Stimulated activated CD4-positive, alpha-beta T cell treated with anti-CD3 and anti-CD28 coated beads, Interleukin-1b, Interleukin-23, amount 100 ng/mL, for 24 hours (primary cell): Measurements from ENCODE around the gene EML6.
"Not testable (repeated sequence)": the region's sequence is repeated elsewhere in the genome, so short reads cannot be mapped to it uniquely, and the experiment has no call there.

Experiments
- DNase-seq, 4 experiments: peaks; one replicate each; pipeline ENCODE4 v3.0.0-alpha.2; 2020; ENCODE audit warnings: low read depth in 4 of 4, low spot score in 1 of 4

Gene EML6

GRCh38 chr2:54840559-54841468, 117.4 kb downstream of the EML6 start:
- no peak for DNase-seq

DNA sequence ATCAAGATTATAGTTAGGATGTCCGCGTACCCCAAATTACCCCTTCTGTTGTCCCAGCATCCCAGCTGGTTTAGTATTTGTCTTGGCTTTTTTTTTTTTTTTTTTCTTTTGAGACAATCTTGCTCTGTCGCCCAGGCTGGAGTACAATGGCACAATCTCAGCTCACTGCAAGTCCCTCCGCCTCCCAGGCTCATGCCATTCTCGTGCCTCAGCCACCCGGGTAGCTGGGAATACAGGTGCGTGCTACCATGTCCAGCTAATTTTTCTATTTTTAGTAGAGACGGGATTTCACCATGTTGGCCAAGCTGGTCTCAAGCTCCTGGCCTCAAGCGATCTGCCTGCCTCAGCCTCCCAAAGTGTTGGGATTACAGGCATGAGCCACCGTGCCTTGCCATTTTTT, 118.0 kb downstream of the EML6 start:
- not testable (repeated sequence) for DNase-seq

GRCh38 chr2:54845094-54845493, 121.6 kb downstream of the EML6 start:
- DNase-seq = no peak

DNA sequence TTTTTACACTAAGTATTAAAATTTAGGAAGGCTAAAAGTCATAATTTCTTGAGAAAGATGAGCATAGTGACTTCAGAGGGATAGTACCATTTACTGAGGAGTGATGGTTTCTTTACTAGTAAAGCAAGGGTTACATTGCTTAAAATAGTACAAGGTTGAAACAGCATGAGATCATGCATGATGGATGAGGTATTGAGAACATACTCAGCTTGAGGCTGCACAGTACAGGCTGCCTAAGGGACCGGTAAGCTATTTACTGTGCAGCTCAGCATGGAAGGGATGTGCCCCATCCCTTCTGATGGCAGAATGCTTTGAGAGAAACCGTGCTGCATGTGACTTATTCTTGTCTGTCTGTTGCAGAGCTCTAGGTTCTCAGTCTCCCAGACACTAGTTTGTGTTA, 122.1 kb downstream of the EML6 start:
- DNase-seq = no peak

- DNase-seq = no peak
These were observed 127.0 kb downstream of the EML6 start for GRCh38 chr2:54850171-54851122.

DNA sequence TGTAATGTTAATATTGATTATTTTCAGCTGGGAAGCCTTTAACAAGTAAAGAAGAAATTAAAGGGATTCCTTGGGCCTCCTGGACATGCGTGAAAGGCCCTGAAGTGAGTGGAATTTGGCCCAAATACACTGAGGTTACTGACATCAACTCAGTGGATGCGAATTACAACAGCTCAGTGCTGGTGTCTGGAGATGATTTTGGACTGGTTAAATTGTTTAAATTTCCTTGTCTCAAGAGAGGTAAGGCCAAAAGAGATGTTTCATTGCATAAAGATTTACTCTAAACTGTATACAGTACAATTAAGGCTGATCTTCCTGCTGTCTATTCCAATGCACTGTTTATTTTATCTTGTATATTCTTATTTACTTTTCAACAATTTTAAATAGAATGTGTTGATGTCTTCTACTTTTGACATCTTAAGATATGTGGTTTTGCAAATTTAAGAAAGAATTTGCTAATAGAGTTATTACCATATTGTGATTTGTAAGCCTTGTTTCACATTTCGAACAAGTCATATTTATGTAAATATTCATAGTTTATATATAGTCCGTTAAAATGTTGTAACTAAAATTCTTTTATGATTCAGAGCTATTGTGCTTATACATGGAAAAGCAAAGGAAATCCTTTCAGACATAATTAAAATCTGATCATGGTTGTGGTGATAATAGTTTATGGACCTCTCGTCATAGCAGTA, 130.3 kb downstream of the EML6 start:
- no peak for DNase-seq

DNA sequence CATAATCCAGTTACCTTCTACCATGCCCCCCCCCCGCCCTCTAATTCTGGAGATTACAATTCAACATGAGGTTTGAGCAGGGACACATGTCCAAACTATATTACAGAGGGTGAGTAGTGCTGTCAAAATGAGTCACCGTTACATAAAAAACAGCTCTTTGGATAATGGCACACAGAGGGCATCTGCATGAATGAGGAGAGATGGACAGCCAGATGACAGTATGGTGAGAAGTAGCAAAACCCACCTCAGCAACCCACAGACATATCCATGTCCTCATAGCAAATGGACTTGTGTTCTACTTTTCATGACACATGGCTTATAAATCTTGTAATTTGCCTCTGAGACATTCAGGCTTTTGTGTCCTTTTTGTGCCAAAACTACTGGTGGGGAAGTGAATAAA, 132.0 kb downstream of the EML6 start:
- DNase-seq = no peak

DNA sequence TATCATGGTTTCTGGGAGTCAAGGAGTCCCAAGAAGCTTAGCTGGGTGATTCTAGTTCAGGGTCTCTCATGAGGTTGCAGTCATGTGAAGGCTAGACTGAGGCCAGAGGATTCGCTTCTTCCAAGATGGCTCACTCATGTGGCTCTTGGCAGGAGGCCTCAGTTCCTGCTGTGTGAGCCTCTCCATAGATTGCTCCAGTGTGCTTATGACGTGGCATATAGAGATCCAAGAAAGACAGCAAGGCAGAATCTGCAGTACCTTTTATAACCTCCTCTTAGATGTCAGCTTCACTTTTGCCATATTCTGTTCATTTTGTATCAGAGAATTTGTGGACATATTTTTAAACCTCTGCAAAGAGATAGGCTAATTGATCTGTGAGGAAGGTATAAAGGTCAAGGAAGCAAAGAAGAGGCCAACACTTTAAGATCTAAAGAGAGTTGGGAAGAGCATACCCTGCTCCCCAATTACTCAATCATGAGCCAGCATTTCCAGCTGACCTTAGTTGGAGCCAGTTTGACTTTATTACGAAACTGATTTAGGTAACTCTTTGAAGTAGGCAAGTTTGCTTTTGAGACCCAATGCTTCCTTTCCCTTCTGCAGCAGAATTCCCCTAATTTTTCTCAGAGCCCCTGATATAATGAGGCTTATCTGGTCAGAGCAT, 134.7 kb downstream of the EML6 start:
- DNase-seq = no peak

DNA sequence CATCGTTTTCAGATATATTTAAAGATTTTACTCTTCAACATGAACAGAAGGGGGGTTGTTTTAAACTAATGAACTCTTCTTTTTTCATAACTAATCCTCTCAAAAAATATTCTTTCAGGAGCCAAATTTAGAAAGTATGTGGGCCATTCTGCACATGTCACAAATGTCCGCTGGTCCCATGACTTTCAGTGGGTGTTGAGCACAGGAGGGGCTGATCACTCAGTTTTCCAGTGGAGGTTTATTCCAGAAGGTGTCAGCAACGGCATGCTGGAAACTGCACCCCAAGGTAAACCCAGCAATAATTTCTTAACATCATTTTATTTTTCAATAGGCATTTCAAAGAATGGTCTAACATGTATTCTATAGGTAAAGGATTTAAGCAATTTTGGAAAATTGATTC, 136.0 kb downstream of the EML6 start:
- no peak for DNase-seq

DNA sequence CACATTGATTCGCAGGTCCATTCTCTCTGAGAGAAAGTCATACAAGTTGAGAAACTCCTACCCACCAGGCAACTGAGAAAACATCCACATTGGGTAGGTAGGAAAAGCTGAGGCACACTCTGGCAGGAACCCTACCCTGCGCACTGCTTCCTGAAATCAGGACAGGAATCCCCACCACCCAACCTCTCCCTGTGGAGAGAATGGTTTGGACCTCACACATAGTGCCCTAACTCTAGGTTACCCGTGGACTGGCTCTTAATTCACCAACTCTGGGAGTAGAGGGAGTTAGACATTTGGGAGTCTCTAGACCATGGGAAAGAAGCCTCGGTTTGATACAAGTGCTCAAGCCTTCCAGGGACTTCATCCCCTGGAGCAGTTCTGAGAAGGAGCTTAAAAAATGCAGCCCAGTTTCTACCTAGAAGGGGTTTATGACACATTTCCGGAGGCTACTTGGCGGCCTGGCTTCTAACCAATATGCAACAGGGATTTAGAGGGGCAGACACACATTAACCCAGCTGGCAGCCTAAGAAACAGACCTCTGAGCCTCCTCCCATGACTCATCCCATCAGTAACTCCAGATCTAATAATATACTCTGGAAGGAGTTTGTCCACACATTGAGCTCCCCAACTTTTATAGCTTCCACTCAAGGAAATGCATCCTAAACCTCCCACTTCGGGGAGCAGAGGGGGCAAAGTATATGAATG, 136.7 kb downstream of the EML6 start:
- no peak for DNase-seq

DNA sequence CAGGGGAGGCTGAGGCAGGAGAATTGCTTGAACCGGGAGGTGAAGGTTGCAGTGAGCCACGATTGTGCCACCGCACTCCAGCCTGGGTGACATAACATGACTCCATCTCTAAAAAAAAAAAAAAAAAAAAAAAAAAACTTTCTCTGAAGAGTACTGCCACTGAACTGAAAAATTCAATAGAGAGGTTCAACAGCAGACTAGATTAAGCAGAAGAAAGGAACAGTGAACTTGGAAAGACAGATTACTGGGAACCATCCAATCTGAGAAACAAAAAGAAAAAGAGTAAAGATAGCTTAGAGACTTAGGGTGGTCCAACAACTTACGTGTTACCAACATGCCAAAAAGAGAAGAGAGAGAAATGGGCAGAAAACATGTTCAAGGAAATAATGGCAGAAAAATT, 138.8 kb downstream of the EML6 start:
- no peak for DNase-seq

- DNase-seq = no peak
These were observed 139.3 kb downstream of the EML6 start for GRCh38 chr2:54862742-54863141.

DNA sequence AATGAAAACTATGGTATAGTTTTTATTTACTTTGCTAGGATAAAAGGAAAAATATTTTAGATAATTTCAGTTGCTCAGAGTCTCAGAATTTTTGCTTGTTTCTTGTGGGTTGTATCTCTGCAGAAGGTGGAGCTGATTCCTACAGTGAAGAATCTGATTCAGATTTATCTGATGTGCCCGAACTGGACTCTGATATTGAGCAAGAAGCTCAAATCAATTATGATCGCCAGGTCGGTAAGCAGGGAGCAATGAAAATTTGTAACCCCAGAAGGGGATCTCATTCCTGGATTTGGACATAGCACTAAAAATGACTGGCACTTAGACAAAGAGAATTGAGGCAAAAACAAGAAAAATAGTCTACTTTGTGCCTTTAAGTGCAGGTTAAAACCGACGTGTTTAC, 140.2 kb downstream of the EML6 start:
- DNase-seq = no peak

DNA sequence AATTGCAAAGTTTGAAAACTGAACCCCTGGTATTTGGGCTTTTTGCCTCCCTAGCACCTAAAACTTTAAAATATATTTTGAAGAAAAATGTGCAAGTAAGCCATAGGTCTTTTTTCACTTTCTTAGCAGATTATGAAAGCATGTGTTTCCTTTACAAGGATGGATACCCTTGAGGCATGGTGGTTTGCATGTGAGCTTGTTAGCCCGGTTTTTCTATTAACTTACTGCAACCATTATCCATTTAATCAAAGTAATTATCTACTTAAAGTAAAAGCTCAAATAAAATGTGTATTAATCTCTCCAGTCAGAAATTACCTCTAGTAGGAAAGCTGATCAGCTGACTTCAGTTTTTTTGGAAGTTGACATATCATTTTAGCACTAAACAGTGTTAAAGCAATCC, 140.6 kb downstream of the EML6 start:
- DNase-seq = no peak

DNA sequence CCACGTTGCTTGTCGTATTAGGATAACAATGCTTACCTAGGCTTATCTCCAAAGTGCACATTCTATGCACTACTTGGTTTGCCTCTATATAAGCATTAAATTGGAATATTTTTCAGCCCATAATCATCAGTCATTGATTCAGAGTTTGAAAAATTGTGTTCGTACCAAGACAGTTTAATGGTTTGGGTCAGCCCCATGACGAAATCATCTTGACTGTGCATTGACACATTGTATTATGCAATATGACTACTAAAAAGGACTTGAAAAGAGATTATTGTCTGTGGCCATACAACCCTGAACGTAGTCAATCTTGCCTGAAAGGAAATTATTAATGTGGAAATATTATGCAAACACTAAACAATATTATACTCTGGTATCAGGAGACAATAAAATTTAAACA, 141.3 kb downstream of the EML6 start:
- no peak for DNase-seq

DNA sequence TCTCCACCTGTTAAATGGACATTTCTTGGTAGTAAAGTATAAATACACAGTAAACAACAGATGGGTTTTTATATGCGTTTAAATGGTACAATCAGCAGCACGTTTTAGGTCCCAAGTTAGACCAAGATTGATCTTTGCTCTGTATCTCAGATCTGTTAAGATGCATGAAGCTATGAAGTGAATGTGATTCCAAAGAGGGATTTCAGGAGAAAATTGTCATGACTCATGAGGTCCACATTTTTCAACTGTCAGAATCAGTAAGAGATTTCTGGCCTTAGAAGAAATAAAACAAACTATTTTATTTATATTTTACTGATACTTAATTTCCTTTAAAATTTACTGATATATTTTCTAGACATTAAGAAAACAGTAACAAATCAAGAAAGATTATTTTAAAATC, 142.7 kb downstream of the EML6 start:
- DNase-seq = no peak

GRCh38 chr2:54866868-54867267, 143.4 kb downstream of the EML6 start:
- no peak for DNase-seq

DNA sequence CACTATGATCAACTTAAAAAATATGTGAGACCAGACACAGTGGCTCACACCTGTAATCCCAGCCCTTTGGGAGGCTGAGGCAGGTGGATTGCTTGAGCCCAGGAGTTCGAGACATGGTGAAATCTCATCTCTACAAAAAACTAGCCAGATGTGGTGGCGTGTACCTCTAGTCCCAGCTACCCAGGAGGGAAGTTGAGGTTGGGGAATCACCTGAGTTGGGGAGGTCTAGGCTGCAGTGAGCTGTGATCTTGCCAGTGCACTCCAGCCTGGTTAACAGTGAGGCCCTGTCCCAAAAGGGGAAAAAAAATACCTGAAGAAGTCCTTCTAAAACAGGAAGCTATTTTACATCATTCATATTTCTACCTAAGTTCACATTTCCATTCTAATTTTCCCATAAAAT, 144.0 kb downstream of the EML6 start:
- no peak for DNase-seq

- no peak for DNase-seq
These were observed 148.1 kb downstream of the EML6 start for GRCh38 chr2:54871457-54872107.

DNA sequence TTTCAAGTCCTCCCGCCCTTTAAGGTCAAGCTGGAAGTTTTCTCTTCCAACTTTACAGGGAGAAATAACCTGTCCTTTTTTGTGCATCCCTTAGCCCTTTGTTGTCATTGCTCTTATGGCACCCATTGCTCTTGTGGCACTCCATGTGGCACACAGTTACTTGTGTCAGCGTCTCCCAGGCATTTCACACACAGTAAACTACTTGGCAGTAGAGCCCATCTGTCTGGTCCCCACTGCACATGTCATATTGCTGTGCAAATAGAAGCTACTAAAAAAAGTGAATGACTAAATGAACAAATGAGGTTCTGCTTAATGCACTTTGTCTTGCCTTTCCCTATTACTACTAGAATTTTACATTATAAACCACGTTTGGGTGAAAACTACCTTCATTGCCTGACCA, 149.3 kb downstream of the EML6 start:
- DNase-seq = no peak
